IMR-90 (cell line): Measurements from ENCODE around the gene TRIM44. TPM values are rescaled to one million over a fixed set of nuclear protein-coding genes. Genes with fewer than 3 reads are reported as not detected.

ENCODE experiments used
- ATAC-seq: fragments of 200-7000 bp; cut with Tn5 transposase; 2 replicates; pipeline ENCODE4 v1.9.1; 2020; ENCODE audit warnings: low read depth, mild to moderate bottlenecking, moderate library complexity
- BruUV-seq: library from RNA; stranded (reverse); fragments of 400-500 nt; replicated peaks from 2 replicates; lab custom pipeline; 2021; lab: Mats Ljungman, UMichigan
- CTCF ChIA-PET: fragments of 300-600 bp; formaldehyde crosslinking; extraction: SDS; loops from one replicate; lab custom pipeline; 2021; ENCODE audit warnings: antibody characterized with exemption; lab: Yijun Ruan, JAX
- POLR2A ChIA-PET: fragments of 300-600 bp; sonication (Branson Sonifier 250); formaldehyde crosslinking; loops from one replicate; lab custom pipeline; 2022; ENCODE audit warnings: antibody characterized with exemption; ENCODE audit not compliant: unreplicated experiment; lab: Charles Lee
- DNase-seq: peaks from one replicate; pipeline ENCODE4 v3.0.0; 2013
- H2AFZ ChIP-seq: replicated peaks from 2 replicates; pipeline ENCODE3; 2013; ENCODE audit warnings: low read length, mild to moderate bottlenecking; ENCODE audit not compliant: poor library complexity
- H2AK5ac ChIP-seq: 2 replicates; pipeline ENCODE4 v1.6.1; 2013; ENCODE audit warnings: low read depth, low read length, inconsistent platforms
- H2AK9ac ChIP-seq: replicated peaks from 2 replicates; pipeline ENCODE3; 2013; ENCODE audit warnings: mild to moderate bottlenecking, low read depth, low read length, moderate library complexity; ENCODE audit not compliant: poor library complexity
- H2BK120ac ChIP-seq: 2 replicates; pipeline ENCODE4 v1.6.1; 2013; ENCODE audit warnings: low read depth, low read length, inconsistent platforms
- H2BK15ac ChIP-seq: 3 replicates; pipeline ENCODE4 v1.6.1; 2013; ENCODE audit warnings: low read depth, low read length, inconsistent platforms
- H2BK20ac ChIP-seq: 2 replicates; pipeline ENCODE4 v1.6.1; 2013; ENCODE audit warnings: low read depth, mild to moderate bottlenecking, inconsistent platforms, low read length, moderate library complexity
- H2BK5ac ChIP-seq: 2 replicates; pipeline ENCODE4 v1.6.1; 2013; ENCODE audit warnings: mild to moderate bottlenecking, low read depth, low read length, inconsistent platforms; ENCODE audit not compliant: poor library complexity, severe bottlenecking
- H3K14ac ChIP-seq: replicated peaks from 2 replicates; pipeline ENCODE4 v1.6.1; 2013; ENCODE audit warnings: low read depth, low read length, inconsistent platforms
- H3K18ac ChIP-seq: 2 replicates; pipeline ENCODE4 v1.6.1; 2013; ENCODE audit warnings: low read depth, low read length, control low read depth
- H3K23ac ChIP-seq: 2 replicates; pipeline ENCODE4 v1.6.1; 2013; ENCODE audit warnings: low read depth, low read length, inconsistent platforms
- H3K27ac ChIP-seq: 2 replicates; pipeline ENCODE4 v1.5.1; 2013; ENCODE audit warnings: mild to moderate bottlenecking, control low read depth, low read length; ENCODE audit not compliant: insufficient read depth
- H3K27me3 ChIP-seq: 2 replicates; pipeline ENCODE4 v1.6.1; 2013; ENCODE audit warnings: low read length; ENCODE audit not compliant: control insufficient read depth, insufficient read depth
- H3K36me3 ChIP-seq: 2 replicates; pipeline ENCODE4 v1.6.1; 2013; ENCODE audit warnings: low read length, mixed read lengths; ENCODE audit not compliant: control insufficient read depth, insufficient read depth
- H3K4ac ChIP-seq: 2 replicates; pipeline ENCODE4 v1.6.1; 2013; ENCODE audit warnings: low read depth, low read length, inconsistent platforms
- H3K4me1 ChIP-seq: 2 replicates; pipeline ENCODE4 v1.6.1; 2013; ENCODE audit warnings: low read length, mixed read lengths; ENCODE audit not compliant: control insufficient read depth, insufficient read depth
- H3K4me2 ChIP-seq: 2 replicates; pipeline ENCODE4 v1.6.1; 2013; ENCODE audit warnings: low read depth, mild to moderate bottlenecking, control low read depth, low read length, moderate library complexity
- H3K4me3 ChIP-seq: 2 replicates; pipeline ENCODE4 v1.5.1; 2013; ENCODE audit warnings: low read depth, mild to moderate bottlenecking, control low read depth, low read length, moderate library complexity; ENCODE audit not compliant: insufficient read depth
- H3K56ac ChIP-seq: 2 replicates; pipeline ENCODE4 v1.6.1; 2013; ENCODE audit warnings: low read length, inconsistent platforms; ENCODE audit not compliant: insufficient read depth; ENCODE audit errors: extremely low read depth
- H3K79me1 ChIP-seq, 2 experiments: 2 replicates each; pipeline ENCODE4 v1.6.1; 2013; ENCODE audit warnings: low read length in 2 of 2, inconsistent platforms in 1 of 2, low read depth in 1 of 2
- H3K9ac ChIP-seq: 2 replicates; pipeline ENCODE4 v1.6.1; 2013; ENCODE audit warnings: low read depth, low read length, control low read depth
- H3K9me1 ChIP-seq: 2 replicates; pipeline ENCODE4 v1.6.1; 2013; ENCODE audit warnings: low read length, inconsistent platforms; ENCODE audit not compliant: insufficient read depth
- H3K9me3 ChIP-seq: 2 replicates; pipeline ENCODE4 v1.6.1; 2013; ENCODE audit warnings: low read length; ENCODE audit not compliant: control insufficient read depth, insufficient read depth
- H4K20me1 ChIP-seq: 2 replicates; pipeline ENCODE4 v1.6.1; 2013; ENCODE audit warnings: low read length, inconsistent platforms; ENCODE audit not compliant: insufficient read depth
- H4K5ac ChIP-seq: 2 replicates; pipeline ENCODE4 v1.6.1; 2013; ENCODE audit warnings: mild to moderate bottlenecking, low read depth, low read length, control low read depth
- H4K8ac ChIP-seq, 2 experiments: 2 replicates each; pipeline ENCODE4 v1.6.1; 2013; ENCODE audit warnings: low read depth in 2 of 2, low read length in 2 of 2, control low read depth in 1 of 2, inconsistent platforms in 1 of 2
- H4K91ac ChIP-seq: 2 replicates; pipeline ENCODE4 v1.6.1; 2013; ENCODE audit warnings: low read depth, low read length, inconsistent platforms; ENCODE audit not compliant: insufficient read depth
- CHD1 ChIP-seq: IDR thresholded peaks from 2 replicates; pipeline ENCODE4 v1.6.1; 2012; ENCODE audit warnings: low read depth, low read length, improper control_type of control experiment
- FOS ChIP-seq: fragments of 150-350 bp; IDR thresholded peaks from 2 replicates; pipeline ENCODE4 v1.6.1; 2016; ENCODE audit warnings: low read depth, low read length
- MAZ ChIP-seq: IDR thresholded peaks from 2 replicates; pipeline ENCODE4 v1.6.1; 2012; ENCODE audit warnings: low read depth, mild to moderate bottlenecking, low read length, improper control_type of control experiment, moderate library complexity, borderline replicate concordance
- POLR2A ChIP-seq: IDR thresholded peaks from 2 replicates; pipeline ENCODE4 v1.6.1; 2012; ENCODE audit warnings: mild to moderate bottlenecking, low read depth, low read length
- RAD21 ChIP-seq: IDR thresholded peaks from 2 replicates; pipeline ENCODE4 v1.6.1; 2012; ENCODE audit warnings: low read length, improper control_type of control experiment
- SMC3 ChIP-seq: fragments of 150-350 bp; IDR thresholded peaks from 2 replicates; pipeline ENCODE4 v1.6.1; 2016; ENCODE audit warnings: low read depth, mild to moderate bottlenecking, antibody characterized with exemption, low read length, moderate library complexity
- WGBS, 2 experiments: methylation state at CpG; one replicate each; pipeline versions ENCODE4 v1.1.5 to v1.1.7; 2013; ENCODE audit warnings: missing lambda C conversion rate in 2 of 2; ENCODE audit not compliant: insufficient read length in 1 of 2; ENCODE audit errors: extremely low coverage in 2 of 2; 5-methylcytosine and 5-hydroxymethylcytosine counted together
- dilution Hi-C: fragments of 300-500 bp; cut with HindIII; formaldehyde crosslinking; loops from one replicate; pipeline ENCODE4 v1.14.3; 2018; ENCODE audit warnings: low sequenced_read_pairs; ENCODE audit not compliant: unreplicated experiment
- in situ Hi-C: fragments of 300-500 bp; cut with MboI; formaldehyde crosslinking; loops from 3 replicates; pipeline ENCODE4 v1.14.3; 2019; ENCODE audit warnings: low sequenced_read_pairs, inconsistent platforms, mixed read lengths
- intact Hi-C: fragments of 100-400 bp; cut with micrococcal nuclease; formaldehyde crosslinking; loops from 2 replicates; pipeline ENCODE4 v1.10.0; 2022
- polyA plus RNA-seq, 3 experiments: library from polyadenylated mRNA; depleted of rRNA; stranded (reverse); fragments of >200 nt; gene quantifications; 2 replicates each; pipeline ENCODE4 v1.2.3, GENCODE V29; 2012; ENCODE audit warnings: low replicate concordance in 1 of 3
- total RNA-seq: library from RNA; depleted of rRNA; stranded (reverse); fragments of >200 nt; gene quantifications from 2 replicates; pipeline ENCODE4 v1.2.3, GENCODE V29; 2012

The TRIM44 gene
- total and polyA plus RNA-seq, 2 of the 4 experiments (the other 2 are of a cell fraction), result 50.7 to 104 TPM

- Histone ChIP-seq H4K5ac (no peak overlapping the region), H2BK15ac (peak overlapping the region; percentile 63; the same call in 2 of the 3 replicates), H3K9me1 (peaks cover 9% of the 10 kb centered on the region), H3K9me3 (no peaks in the 10 kb centered on the region), H4K91ac (peak overlapping the region; percentile 10; the same call in 1 of the 2 replicates), H3K27ac (no peak overlapping the region), H2BK120ac (peak overlapping the region; percentile 80), H3K14ac (peak overlapping the region; percentile 50), H3K79me1 (peaks cover 14 to 29% of the 10 kb centered on the region in 2 experiments), H2AK5ac (0 out of 2 replicates have a peak overlapping the region, but pooled peaks have one; percentile 29), H3K18ac (peak overlapping the region; percentile 76; the same call in 1 of the 2 replicates), H4K8ac (peak overlapping the region in 1 of 2 experiments; percentile 78; a peak in 2 of 4 replicates), H3K23ac (peak overlapping the region; percentile 73), H3K4me1 (peaks cover 13% of the 10 kb centered on the region), H2BK5ac (peak overlapping the region; percentile 94), H2AK9ac (no peak overlapping the region), H3K27me3 (no peaks in the 10 kb centered on the region), H4K20me1 (no peaks in the 10 kb centered on the region; the same call in 1 of the 2 replicates), H2BK20ac (peak overlapping the region; percentile 47; the same call in 1 of the 2 replicates), H2AFZ (no peak overlapping the region), H3K36me3 (no peaks in the 10 kb centered on the region), H3K9ac (peak overlapping the region; percentile 32; the same call in 1 of the 2 replicates), H3K4ac (peak overlapping the region; percentile 31; the same call in 1 of the 2 replicates), H3K56ac (no peak overlapping the region), H3K4me2 (peak overlapping the region; percentile 69; the same call in 1 of the 2 replicates), H3K4me3 (no peak overlapping the region)
- ATAC-seq (peak; percentile 13; the same call in 1 of the 2 replicates), DNase-seq (peak; percentile 84)
- no TSS peak for BruUV-seq
- intact Hi-C loops (loop anchor here (2.0 to 10.0 kb wide), 4 partner anchors 41 to 165 kb away; partner anchors contain the start of gene TRIM44), dilution Hi-C loops (no loop called here), in situ Hi-C loops (loop anchor here (25.0 kb wide), 1 partner anchor 840 kb away; no protein-coding TSS in a partner anchor)
- no CpG with 5 or more reads among the region's 3 CpGs for WGBS, 2 experiments
- CTCF ChIA-PET, result no interaction called here
- POLR2A ChIA-PET, result no interaction called here
- no peak for TF ChIP-seq FOS
- TF ChIP-seq POLR2A, result no peak
- TF ChIP-seq CHD1, result no peak
- TF ChIP-seq RAD21, result no peak
- TF ChIP-seq MAZ, result no peak
- no peak for TF ChIP-seq SMC3
These were observed 40.5 kb upstream of the TRIM44 start for GRCh38 chr11:35622070-35622469.
